Osteoblast (primary cell): ENCODE results near the gene ARID3A. TPM values are rescaled to one million over a fixed set of nuclear protein-coding genes. Genes with fewer than 3 reads are reported as not detected.

Experiments
- DNase-seq: peaks from one replicate; pipeline ENCODE4 v3.0.0; 2011; ENCODE audit warnings: low spot score, mixed read lengths; ENCODE audit not compliant: insufficient read length; ENCODE audit errors: missing footprints
- H2AFZ ChIP-seq: 2 replicates; pipeline ENCODE4 v1.6.0; 2011; ENCODE audit warnings: mild to moderate bottlenecking, low read length
- H3K27ac ChIP-seq: 2 replicates; pipeline ENCODE4 v1.5.1; 2011; ENCODE audit warnings: mild to moderate bottlenecking, low read depth, low read length, moderate library complexity
- H3K27me3 ChIP-seq: 2 replicates; pipeline ENCODE4 v1.6.0; 2012; ENCODE audit warnings: mild to moderate bottlenecking, control low read depth, inconsistent platforms, low read length, moderate library complexity; ENCODE audit not compliant: insufficient read depth
- H3K36me3 ChIP-seq: 2 replicates; pipeline ENCODE4 v1.5.1; 2011; ENCODE audit warnings: mild to moderate bottlenecking, low read length, control low read depth, moderate library complexity; ENCODE audit not compliant: insufficient read depth
- H3K4me1 ChIP-seq: 2 replicates; pipeline ENCODE4 v1.5.1; 2011; ENCODE audit warnings: mild to moderate bottlenecking, low read length, control low read depth, moderate library complexity; ENCODE audit not compliant: insufficient read depth
- H3K4me2 ChIP-seq: 2 replicates; pipeline ENCODE4 v1.6.0; 2011; ENCODE audit warnings: mild to moderate bottlenecking, low read length; ENCODE audit not compliant: insufficient read depth
- H3K4me3 ChIP-seq: fragments of 200-600 bp; sonication (generic); 3 replicates; pipeline ENCODE4 v1.5.1; 2012; ENCODE audit warnings: mild to moderate bottlenecking, low read length, inconsistent platforms; ENCODE audit not compliant: insufficient read depth
- H3K79me2 ChIP-seq: 2 replicates; pipeline ENCODE4 v1.6.0; 2012; ENCODE audit warnings: mild to moderate bottlenecking, low read length, control low read depth, inconsistent platforms; ENCODE audit not compliant: insufficient read depth
- H3K9me3 ChIP-seq: 2 replicates; pipeline ENCODE4 v1.5.1; 2011; ENCODE audit warnings: low read depth, low read length, control low read depth
- H4K20me1 ChIP-seq: 2 replicates; pipeline ENCODE4 v1.6.0; 2012; ENCODE audit warnings: mild to moderate bottlenecking, low read length, control low read depth; ENCODE audit not compliant: insufficient read depth
- CTCF ChIP-seq: IDR thresholded peaks from 2 replicates; pipeline ENCODE4 v1.5.1; 2011; ENCODE audit warnings: mild to moderate bottlenecking, low read depth, low read length, moderate library complexity; ENCODE audit errors: extremely low read depth
- total RNA-seq: library from RNA; depleted of rRNA; stranded (reverse); fragments of >200 nt; gene quantifications from 2 replicates; pipeline ENCODE4 v1.2.3, GENCODE V29; 2012

Gene ARID3A
- total RNA-seq, 1 donor, result 21.7 TPM

DNA sequence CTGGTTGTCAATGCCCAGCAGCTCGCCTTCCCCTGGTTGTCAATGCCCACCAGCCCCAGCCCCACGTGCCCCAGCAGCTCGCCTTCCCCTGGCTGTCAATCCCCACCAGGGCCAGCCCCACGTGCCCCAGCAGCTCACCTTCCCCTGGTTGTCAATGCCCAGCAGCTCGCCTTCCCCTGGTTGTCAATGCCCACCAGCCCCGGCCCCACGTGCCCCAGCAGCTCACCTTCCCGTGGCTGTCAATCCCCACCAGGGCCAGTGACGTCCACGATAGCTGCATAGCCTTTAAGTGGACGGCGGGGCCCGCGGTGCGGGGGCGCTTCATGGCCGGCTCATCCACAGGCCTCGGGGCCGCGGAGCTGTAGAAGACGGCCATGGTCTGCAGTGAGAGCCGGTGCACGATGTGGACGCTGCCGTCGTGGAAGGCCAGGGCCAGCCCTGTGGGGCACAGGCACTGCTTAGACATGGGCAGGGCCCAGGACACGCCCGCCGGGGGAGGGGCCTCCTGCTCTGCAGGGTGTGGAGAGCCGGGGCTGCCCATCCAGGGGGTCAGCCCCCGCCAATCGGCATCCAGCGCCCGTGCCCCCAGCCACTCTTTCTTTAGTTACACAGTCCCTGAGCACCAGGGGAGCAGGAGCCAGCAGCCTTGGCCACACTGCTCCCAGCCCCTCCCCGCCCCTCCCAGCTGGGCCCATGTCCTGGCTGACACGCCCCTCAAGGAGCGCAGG, 46.0 kb upstream of the ARID3A start:
- Histone ChIP-seq H4K20me1 (no peaks in the 10 kb centered on the region), H3K4me2 (no peak overlapping the region), H3K27ac (no peak overlapping the region), H3K4me3 (no peak overlapping the region), H3K4me1 (no peaks in the 10 kb centered on the region), H2AFZ (no peak overlapping the region), H3K9me3 (no peaks in the 10 kb centered on the region), H3K27me3 (no peaks in the 10 kb centered on the region), H3K36me3 (peaks cover 24% of the 10 kb centered on the region), H3K79me2 (no peaks in the 10 kb centered on the region)
- TF ChIP-seq CTCF, result no peak
- no peak for DNase-seq

GRCh38 chr19:881385-882071, 44.3 kb upstream of the ARID3A start:
- TF ChIP-seq CTCF, result no peak
- H3K9me3 ChIP-seq, result no peaks in the 10 kb centered on the region
- H3K27ac ChIP-seq, result no peak overlapping the region
- no peaks in the 10 kb centered on the region for H4K20me1 ChIP-seq
- no peaks in the 10 kb centered on the region for H3K79me2 ChIP-seq
- H3K27me3 ChIP-seq, result no peaks in the 10 kb centered on the region
- H3K4me1 ChIP-seq, result no peaks in the 10 kb centered on the region
- H3K4me3 ChIP-seq, result no peak overlapping the region
- DNase-seq, result no peak
- no peak overlapping the region for H3K4me2 ChIP-seq
- H3K36me3 ChIP-seq, result peaks cover 33% of the 10 kb centered on the region
- no peak overlapping the region for H2AFZ ChIP-seq

- no peak overlapping the region for H3K27ac ChIP-seq
- H3K4me3 ChIP-seq, result no peak overlapping the region
- no peak overlapping the region for H3K4me2 ChIP-seq
- H2AFZ ChIP-seq, result no peak overlapping the region
- no peaks in the 10 kb centered on the region for H3K9me3 ChIP-seq
- no peaks in the 10 kb centered on the region for H3K79me2 ChIP-seq
- no peak for DNase-seq
- no peaks in the 10 kb centered on the region for H3K27me3 ChIP-seq
- H3K36me3 ChIP-seq, result peaks cover 36% of the 10 kb centered on the region
- H3K4me1 ChIP-seq, result no peaks in the 10 kb centered on the region
- no peak for TF ChIP-seq CTCF
- H4K20me1 ChIP-seq, result no peaks in the 10 kb centered on the region
These were observed 42.9 kb upstream of the ARID3A start for GRCh38 chr19:882871-883497.

GRCh38 chr19:883661-884211, 42.1 kb upstream of the ARID3A start:
- H4K20me1 ChIP-seq, result no peaks in the 10 kb centered on the region
- no peak overlapping the region for H3K4me2 ChIP-seq
- H3K36me3 ChIP-seq, result peaks cover 40% of the 10 kb centered on the region
- no peak overlapping the region for H3K27ac ChIP-seq
- no peaks in the 10 kb centered on the region for H3K79me2 ChIP-seq
- DNase-seq, result no peak
- no peak overlapping the region for H3K4me3 ChIP-seq
- H3K27me3 ChIP-seq, result no peaks in the 10 kb centered on the region
- TF ChIP-seq CTCF, result no peak
- H2AFZ ChIP-seq, result no peak overlapping the region
- H3K4me1 ChIP-seq, result no peaks in the 10 kb centered on the region
- no peaks in the 10 kb centered on the region for H3K9me3 ChIP-seq
